Mesodermal cell (in vitro differentiated cells): ENCODE data around the gene MAGEA3.
"Not testable (repeated sequence)": the region's sequence is repeated elsewhere in the genome, so short reads cannot be mapped to it uniquely, and the experiment has no call there.

ENCODE experiments used
- H3K27ac ChIP-seq: 2 replicates; pipeline ENCODE4 v1.7.0; 2013; ENCODE audit warnings: mild to moderate bottlenecking, low read depth, low read length, moderate library complexity; ENCODE audit not compliant: severe bottlenecking
- H3K36me3 ChIP-seq: 2 replicates; pipeline ENCODE4 v1.7.1; 2013; ENCODE audit warnings: mild to moderate bottlenecking, low read length, moderate library complexity; ENCODE audit not compliant: control insufficient read depth, insufficient read depth
- H3K4me1 ChIP-seq: one replicate; pipeline ENCODE4 v1.7.1; 2013; ENCODE audit warnings: mild to moderate bottlenecking, low read length; ENCODE audit not compliant: insufficient read depth, control insufficient read depth, poor library complexity, severe bottlenecking
- H3K4me3 ChIP-seq: 2 replicates; pipeline ENCODE4 v1.7.0; 2013; ENCODE audit warnings: low read length, control low read depth, mild to moderate bottlenecking; ENCODE audit not compliant: insufficient read depth, poor library complexity, severe bottlenecking; ENCODE audit errors: extremely low read depth
- H3K9me3 ChIP-seq: 2 replicates; pipeline ENCODE4 v1.7.1; 2013; ENCODE audit warnings: mild to moderate bottlenecking, low read length, moderate library complexity; ENCODE audit not compliant: control insufficient read depth
- WGBS, 2 experiments: methylation state at CpG; one replicate each; pipeline ENCODE4 v1.1.5; 2013; ENCODE audit warnings: missing lambda C conversion rate in 2 of 2; ENCODE audit not compliant: insufficient coverage in 2 of 2; 5-methylcytosine and 5-hydroxymethylcytosine counted together

Gene MAGEA3

DNA sequence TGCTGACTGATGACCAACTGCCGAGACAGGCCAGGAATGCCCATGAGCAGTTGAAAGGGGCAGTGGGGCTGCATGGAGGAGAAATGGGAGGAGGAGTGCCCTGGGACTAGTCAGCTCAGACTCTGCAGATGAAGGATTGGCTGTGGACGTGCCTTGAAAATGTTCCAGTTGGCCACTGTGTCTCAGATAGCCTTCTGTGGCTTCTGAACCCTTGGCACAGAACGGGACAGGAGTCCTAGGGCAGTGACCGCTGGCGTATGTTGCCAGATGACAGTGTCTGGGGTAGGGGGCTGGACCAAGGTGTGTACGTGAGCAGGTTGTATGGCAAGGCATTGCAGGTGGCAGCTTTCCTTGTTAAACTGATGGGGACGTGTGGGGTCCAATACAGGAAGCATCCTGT, 7.9 kb downstream of the MAGEA3 start:
- H3K36me3 ChIP-seq, H3K4me3 ChIP-seq, H3K9me3 ChIP-seq, H3K27ac ChIP-seq, H3K4me1 ChIP-seq: not testable (repeated sequence)
- 55 to 81% methylated on average over 2 of the region's 7 CpGs for whole genome bisulfite sequencing, 2 experiments

DNA sequence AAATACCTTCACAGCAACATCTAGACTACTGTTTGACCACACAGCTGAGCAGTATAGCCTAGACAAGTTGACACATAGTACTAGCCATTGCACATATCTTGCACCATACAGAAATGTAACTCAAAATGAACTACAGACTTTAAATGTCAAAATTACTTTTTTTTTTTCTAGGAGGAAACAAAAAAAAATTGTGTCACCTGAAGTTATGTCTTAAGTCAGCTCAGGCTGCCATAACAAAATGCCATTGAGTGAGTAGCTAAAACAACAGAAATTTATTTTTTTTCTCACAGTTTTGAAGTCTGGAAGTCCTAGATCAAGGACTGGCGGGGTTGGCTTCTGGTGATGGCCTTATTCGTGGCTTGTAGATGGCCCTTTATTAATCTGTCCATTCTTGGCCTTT, 10.6 kb downstream of the MAGEA3 start, which contains the start of gene CSAG2:
CSAG2 (minus strand) TSS at position 101 of the 400 bp plus-strand sequence. CDS start 161 bp downstream, outside the sequence.
- whole genome bisulfite sequencing, 2 experiments, result no CpG with 5 or more reads among the region's 2 CpGs
- H3K27ac ChIP-seq, H3K4me3 ChIP-seq, H3K9me3 ChIP-seq, H3K36me3 ChIP-seq, H3K4me1 ChIP-seq: not testable (repeated sequence)

DNA sequence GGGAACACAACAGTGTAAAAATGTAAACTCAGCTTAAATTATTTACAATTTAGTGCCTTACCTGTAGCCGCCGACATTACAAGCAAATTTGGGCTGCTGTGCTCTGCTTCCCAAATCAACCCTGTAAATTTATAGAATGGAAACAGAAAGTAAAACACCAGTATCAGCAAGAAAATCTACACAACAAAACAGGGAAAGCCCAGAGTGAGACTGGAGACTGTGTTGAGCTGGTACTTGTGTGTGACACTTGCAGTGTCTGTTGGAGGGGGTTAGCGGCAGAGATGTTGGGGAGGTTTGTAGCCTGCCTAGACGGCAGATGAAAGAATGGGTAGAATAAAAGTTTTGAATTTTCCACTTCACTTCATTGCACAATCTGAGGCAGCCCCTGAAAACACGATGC, 14.6 kb downstream of the MAGEA3 start:
- H3K9me3 ChIP-seq, H3K4me3 ChIP-seq, H3K4me1 ChIP-seq, H3K27ac ChIP-seq, H3K36me3 ChIP-seq: not testable (repeated sequence)
- WGBS, 2 experiments, result no CpG with 5 or more reads among the region's 5 CpGs

DNA sequence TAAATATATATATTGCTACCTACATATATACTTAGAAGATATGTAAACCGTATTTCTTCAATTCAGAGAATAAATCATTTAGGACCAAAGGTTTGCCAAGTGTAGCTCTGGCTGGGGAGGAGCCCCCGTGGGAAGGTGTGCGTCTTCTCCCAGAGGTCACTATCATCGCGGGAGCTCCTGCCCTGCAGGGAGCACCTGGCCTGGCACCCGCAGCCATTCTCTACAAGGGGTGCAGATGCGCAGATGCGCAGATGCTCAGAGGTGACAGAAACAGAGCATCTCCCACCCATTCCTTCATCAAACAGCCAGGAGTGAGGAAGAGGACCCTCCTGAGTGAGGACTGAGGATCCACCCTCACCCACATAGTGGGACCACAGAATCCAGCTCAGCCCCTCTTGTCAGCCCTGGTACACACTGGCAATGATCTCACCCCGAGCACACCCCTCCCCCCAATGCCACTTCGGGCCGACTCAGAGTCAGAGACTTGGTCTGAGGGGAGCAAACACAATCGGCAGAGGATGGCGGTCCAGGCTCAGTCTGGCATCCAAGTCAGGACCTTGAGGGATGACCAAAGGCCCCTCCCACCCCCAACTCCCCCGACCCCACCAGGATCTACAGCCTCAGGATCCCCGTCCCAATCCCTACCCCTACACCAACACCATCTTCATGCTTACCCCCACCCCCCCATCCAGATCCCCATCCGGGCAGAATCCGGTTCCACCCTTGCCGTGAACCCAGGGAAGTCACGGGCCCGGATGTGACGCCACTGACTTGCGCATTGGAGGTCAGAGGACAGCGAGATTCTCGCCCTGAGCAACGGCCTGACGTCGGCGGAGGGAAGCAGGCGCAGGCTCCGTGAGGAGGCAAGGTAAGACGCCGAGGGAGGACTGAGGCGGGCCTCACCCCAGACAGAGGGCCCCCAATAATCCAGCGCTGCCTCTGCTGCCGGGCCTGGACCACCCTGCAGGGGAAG, 15.5 kb downstream of the MAGEA3 start, which contains the start of gene MAGEA2B:
MAGEA2B (plus strand) TSS at position 814 of the 973 bp plus-strand sequence. CDS start 2,479 bp downstream, outside the sequence.
- H3K27ac ChIP-seq, H3K9me3 ChIP-seq, H3K36me3 ChIP-seq, H3K4me1 ChIP-seq, H3K4me3 ChIP-seq: not testable (repeated sequence)
- WGBS, 2 experiments, result no CpG with 5 or more reads among the region's 35 CpGs

DNA sequence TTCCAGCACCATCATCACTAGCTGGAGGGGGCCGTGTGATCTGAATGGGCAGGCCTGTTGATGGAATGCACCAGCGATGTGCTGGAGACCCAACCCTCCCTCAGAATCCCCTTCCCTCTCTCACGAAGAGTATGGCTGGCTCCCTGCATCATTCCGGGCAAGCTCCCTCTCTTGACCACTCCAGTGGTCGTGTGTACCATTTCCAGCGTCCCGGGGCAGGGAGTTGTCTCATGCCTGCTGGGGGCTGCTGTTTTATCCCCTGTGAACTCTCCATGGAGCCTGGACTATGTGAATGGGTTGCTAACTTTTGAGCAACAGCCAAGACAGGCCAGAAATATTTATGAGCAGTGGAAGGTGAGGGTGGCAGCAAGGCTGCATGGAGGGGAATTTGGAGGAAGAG, 26.8 kb downstream of the MAGEA3 start:
- 60 to 75% methylated on average over 1 to 3 of the region's 7 CpGs for WGBS, 2 experiments
- no peaks in the 10 kb centered on the region for H3K4me1 ChIP-seq
- no peak overlapping the region for H3K27ac ChIP-seq
- H3K36me3 ChIP-seq, result no peaks in the 10 kb centered on the region
- H3K9me3 ChIP-seq, result no peaks in the 10 kb centered on the region
- H3K4me3 ChIP-seq, result no peak overlapping the region

DNA sequence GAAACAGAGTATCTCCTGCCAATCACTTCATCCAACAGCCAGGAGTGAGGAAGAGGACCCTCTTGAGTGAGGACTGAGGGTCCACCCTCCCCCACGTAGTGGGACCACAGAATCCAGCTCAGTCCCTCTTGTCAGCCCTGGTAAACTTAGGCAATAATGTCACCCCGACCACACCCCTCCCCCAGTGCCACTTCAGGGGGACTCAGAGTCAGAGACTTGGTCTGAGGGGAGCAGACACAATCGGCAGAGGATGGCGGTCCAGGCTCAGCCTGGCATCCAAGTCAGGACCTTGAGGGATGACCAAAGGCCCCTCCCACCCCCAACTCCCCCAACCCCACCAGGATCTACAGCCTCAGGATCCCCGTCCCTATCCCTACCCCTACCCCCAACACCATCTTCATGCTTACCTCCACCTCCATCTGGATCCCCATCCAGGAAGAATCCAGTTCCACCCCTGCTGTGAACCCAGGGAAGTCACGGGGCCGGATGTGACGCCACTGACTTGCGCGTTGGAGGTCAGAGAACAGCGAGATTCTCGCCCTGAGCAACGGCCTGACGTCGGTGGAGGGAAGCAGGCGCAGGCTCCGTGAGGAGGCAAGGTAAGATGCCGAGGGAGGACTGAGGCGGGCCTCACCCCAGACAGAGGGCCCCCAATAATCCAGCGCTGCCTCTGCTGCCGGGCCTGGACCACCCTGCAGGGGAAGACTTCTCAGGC, 34.8 kb downstream of the MAGEA3 start, which contains the start of the genes CSAG1 and MAGEA12:
CSAG1 (minus strand) TSS at position 461 of the 715 bp plus-strand sequence. CDS start 1,261 bp downstream, outside the sequence.
MAGEA12 (plus strand) TSS at position 497 of the 715 bp plus-strand sequence. CDS start 2,405 bp downstream, outside the sequence.
- H3K4me3 ChIP-seq, result no peak within 1 kb of the TSS
- WGBS, 2 experiments, result 60% methylated on average over 1 of the region's 21 CpGs; no CpG with 5 or more reads in 1 of the 2 experiments
- H3K9me3 ChIP-seq, result no peaks in the 10 kb centered on the region
- H3K36me3 ChIP-seq, result no peaks in the 10 kb centered on the region
- no peaks in the 10 kb centered on the region for H3K4me1 ChIP-seq
- no peak within 1 kb of the TSS for H3K27ac ChIP-seq

DNA sequence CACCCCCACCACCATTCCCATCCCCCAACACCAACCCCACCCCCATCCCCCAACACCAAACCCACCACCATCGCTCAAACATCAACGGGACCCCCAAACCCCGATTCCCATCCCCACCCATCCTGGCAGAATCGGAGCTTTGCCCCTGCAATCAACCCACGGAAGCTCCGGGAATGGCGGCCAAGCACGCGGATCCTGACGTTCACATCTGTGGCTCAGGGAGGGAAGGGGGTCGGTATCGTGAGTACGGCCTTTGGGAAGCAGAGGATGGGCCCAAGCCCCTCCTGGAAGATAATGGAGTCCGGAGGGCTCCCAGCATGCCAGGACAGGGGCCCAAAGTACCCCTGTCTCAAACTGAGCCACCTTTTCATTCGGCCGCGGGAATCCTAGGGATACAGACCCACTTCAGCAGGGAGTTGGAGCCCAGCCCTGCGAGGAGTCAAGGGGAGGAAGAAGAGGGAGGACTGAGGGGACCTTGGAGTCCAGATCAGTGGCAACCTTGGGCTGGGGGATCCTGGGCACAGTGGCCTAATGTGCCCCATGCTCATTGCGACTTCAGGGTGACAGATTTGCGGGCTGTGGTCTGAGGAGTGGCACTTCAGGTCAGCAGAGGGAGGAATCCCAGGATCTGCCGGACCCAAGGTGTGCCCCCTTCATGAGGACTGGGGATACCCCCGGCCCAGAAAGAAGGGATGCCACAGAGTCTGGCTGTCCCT, 35.7 kb downstream of the MAGEA3 start:
- H3K9me3 ChIP-seq, H3K4me3 ChIP-seq, H3K27ac ChIP-seq, H3K4me1 ChIP-seq, H3K36me3 ChIP-seq: not testable (repeated sequence)
- WGBS, 2 experiments, result 87 to 97% methylated on average over 5 to 8 of the region's 22 CpGs

DNA sequence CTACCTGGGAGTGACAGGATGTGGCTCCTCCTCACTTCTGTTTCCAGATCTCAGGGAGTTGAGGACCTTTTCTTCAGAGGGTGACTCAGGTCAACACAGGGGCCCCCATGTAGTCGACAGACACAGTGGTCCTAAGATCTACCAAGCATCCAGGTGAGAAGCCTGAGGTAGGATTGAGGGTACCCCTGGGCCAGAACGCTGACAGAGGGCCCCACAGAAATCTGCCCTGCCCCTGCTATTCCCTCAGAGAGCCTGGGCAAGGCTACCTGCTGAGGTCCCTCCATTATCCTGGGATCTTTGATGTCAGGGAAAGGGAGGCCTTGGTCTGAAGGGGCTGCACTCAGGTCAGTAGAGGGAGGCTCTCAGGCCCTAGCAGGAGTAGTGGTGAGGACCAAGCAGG, 36.5 kb downstream of the MAGEA3 start:
- Histone ChIP-seq H3K4me3 (no peak overlapping the region), H3K9me3 (no peaks in the 10 kb centered on the region), H3K27ac (no peak overlapping the region), H3K36me3 (no peaks in the 10 kb centered on the region), H3K4me1 (no peaks in the 10 kb centered on the region)
- 100% methylated on average over 1 of the region's 2 CpGs; no CpG with 5 or more reads in 1 of the 2 experiments for WGBS, 2 experiments

DNA sequence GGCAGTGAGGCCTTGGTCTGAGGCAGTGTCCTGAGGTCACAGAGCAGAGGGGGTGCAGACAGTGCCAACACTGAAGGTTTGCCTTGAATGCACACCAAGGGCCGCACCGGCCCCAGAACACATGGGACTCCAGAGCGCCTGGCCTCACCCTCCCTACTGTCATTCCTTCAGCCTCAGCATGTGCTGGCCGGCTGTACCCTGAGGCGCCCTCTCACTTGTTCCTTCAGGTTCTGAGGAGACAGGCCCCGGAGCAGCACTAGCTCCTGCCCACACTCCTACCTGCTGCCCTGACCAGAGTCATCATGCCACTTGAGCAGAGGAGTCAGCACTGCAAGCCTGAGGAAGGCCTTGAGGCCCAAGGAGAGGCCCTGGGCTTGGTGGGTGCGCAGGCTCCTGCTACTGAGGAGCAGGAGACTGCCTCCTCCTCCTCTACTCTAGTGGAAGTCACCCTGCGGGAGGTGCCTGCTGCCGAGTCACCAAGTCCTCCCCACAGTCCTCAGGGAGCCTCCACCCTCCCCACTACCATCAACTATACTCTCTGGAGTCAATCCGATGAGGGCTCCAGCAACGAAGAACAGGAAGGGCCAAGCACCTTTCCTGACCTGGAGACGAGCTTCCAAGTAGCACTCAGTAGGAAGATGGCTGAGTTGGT, 37.4 kb downstream of the MAGEA3 start:
- WGBS, 2 experiments, result 68 to 80% methylated on average over 1 to 6 of the region's 12 CpGs

DNA sequence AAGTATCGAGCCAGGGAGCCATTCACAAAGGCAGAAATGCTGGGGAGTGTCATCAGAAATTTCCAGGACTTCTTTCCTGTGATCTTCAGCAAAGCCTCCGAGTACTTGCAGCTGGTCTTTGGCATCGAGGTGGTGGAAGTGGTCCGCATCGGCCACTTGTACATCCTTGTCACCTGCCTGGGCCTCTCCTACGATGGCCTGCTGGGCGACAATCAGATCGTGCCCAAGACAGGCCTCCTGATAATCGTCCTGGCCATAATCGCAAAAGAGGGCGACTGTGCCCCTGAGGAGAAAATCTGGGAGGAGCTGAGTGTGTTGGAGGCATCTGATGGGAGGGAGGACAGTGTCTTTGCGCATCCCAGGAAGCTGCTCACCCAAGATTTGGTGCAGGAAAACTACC, 37.9 kb downstream of the MAGEA3 start:
- not testable (repeated sequence) for H3K9me3 ChIP-seq, H3K4me1 ChIP-seq, H3K4me3 ChIP-seq, H3K27ac ChIP-seq, H3K36me3 ChIP-seq
- 94 to 97% methylated on average over 3 to 11 of the region's 12 CpGs for WGBS, 2 experiments

More for the DNA sequence above, 37.4 kb downstream of the MAGEA3 start:
- Histone ChIP-seq H3K9me3 (no peaks in the 10 kb centered on the region), H3K36me3 (no peaks in the 10 kb centered on the region), H3K27ac (no peak overlapping the region), H3K4me1 (no peaks in the 10 kb centered on the region), H3K4me3 (no peak overlapping the region)
